ENCODE results near the gene MRPL33. TPM values are rescaled to one million over a fixed set of nuclear protein-coding genes. Genes with fewer than 3 reads are reported as not detected.

The MRPL33 gene
- total and polyA plus RNA-seq, 12 donors = 123 to 661 (median 253) TPM

DNA sequence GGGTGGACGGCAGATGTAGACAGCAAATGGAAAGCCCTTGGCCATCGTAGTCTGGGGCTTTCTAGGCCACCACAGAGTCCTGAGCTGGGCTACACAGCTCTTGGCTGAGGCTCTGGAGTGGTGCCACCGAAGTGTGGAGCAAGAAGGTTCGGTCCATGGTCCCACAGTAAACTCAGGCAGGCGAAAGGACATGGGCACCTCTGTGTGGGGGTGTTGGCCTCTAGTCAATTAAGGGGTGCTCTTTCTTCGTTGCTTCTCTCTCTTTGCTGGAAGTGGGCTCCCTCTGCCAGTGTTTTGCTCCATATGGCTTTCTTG, 34.7 kb upstream of the MRPL33 start:
- H3K4me3 ChIP-seq = no peak overlapping the region
- H3K27ac ChIP-seq = peak overlapping the region in 9 of 10 donors; percentile 2 to 94 (median 88)
- DNase-seq = no peak
- H3K27me3 ChIP-seq = no peaks in the 10 kb centered on the region
- H3K4me1 ChIP-seq = peaks cover 12 to 44% (median 38%) of the 10 kb centered on the region in 9 donors
- intact Hi-C loops (cut with DNase I) = loop anchor here in 3 of 10 donors (5.0 to 10.0 kb wide), 4 partner anchors 148 to 658 kb away; partner anchors contain the start of genes FOSL2 (in 2 of the 3), BABAM2 (in 1 of the 3) and RBKS (in 1 of the 3)
- H3K9me3 ChIP-seq = peaks cover 0 to 9% (median 0%) of the 10 kb centered on the region in 11 donors
- WGBS, 2 donors = 96 to 98% methylated on average over 6 of the region's 6 CpGs
- TF ChIP-seq, protein P1, sequence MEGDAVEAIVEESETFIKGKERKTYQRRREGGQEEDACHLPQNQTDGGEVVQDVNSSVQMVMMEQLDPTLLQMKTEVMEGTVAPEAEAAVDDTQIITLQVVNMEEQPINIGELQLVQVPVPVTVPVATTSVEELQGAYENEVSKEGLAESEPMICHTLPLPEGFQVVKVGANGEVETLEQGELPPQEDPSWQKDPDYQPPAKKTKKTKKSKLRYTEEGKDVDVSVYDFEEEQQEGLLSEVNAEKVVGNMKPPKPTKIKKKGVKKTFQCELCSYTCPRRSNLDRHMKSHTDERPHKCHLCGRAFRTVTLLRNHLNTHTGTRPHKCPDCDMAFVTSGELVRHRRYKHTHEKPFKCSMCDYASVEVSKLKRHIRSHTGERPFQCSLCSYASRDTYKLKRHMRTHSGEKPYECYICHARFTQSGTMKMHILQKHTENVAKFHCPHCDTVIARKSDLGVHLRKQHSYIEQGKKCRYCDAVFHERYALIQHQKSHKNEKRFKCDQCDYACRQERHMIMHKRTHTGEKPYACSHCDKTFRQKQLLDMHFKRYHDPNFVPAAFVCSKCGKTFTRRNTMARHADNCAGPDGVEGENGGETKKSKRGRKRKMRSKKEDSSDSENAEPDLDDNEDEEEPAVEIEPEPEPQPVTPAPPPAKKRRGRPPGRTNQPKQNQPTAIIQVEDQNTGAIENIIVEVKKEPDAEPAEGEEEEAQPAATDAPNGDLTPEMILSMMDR (IDR thresholded peaks at IDR 0.05) = no peak
- no peak for ATAC-seq
- H3K36me3 ChIP-seq = no peaks in the 10 kb centered on the region

- WGBS, 2 donors = 57 to 64% methylated on average over 7 of the region's 7 CpGs
- ATAC-seq (peak in 7 of 8 donors; percentile 20 to 65 (median 48)), DNase-seq (peak in 1 of 2 donors; percentile 36)
- H3K9me3 ChIP-seq = peaks cover 0 to 9% (median 0%) of the 10 kb centered on the region in 11 donors
- H3K4me1 ChIP-seq = peaks cover 12 to 44% (median 38%) of the 10 kb centered on the region in 9 donors
- H3K27me3 ChIP-seq = no peaks in the 10 kb centered on the region
- TF ChIP-seq, protein P1 (IDR thresholded peaks at IDR 0.05) = peak in 1 of 9 donors; percentile 14
- H3K4me3 ChIP-seq = no peak overlapping the region
- H3K36me3 ChIP-seq = no peaks in the 10 kb centered on the region
- peak overlapping the region in 9 of 10 donors; percentile 19 to 94 (median 88) for H3K27ac ChIP-seq
- intact Hi-C loops (cut with DNase I) = loop anchor here in 3 of 10 donors (5.0 to 10.0 kb wide), 4 partner anchors 147 to 657 kb away; partner anchors contain the start of genes FOSL2 (in 2 of the 3), BABAM2 (in 1 of the 3) and RBKS (in 1 of the 3)
Measured at GRCh38 chr2:27737676-27738348, 33.7 kb upstream of the MRPL33 start.

GRCh38 chr2:27738349-27739057, 33.0 kb upstream of the MRPL33 start:
- TF ChIP-seq, protein P1 (IDR thresholded peaks at IDR 0.05) = no peak
- peak overlapping the region in 9 of 10 donors; percentile 19 to 94 (median 67) for H3K27ac ChIP-seq
- H3K27me3 ChIP-seq = no peaks in the 10 kb centered on the region
- DNase-seq (no peak), ATAC-seq (no peak)
- intact Hi-C loops (cut with DNase I) = loop anchor here in 3 of 10 donors (5.0 to 10.0 kb wide), 4 partner anchors 146 to 656 kb away; partner anchors contain the start of genes FOSL2 (in 2 of the 3), BABAM2 (in 1 of the 3) and RBKS (in 1 of the 3)
- H3K9me3 ChIP-seq = peaks cover 0 to 9% (median 0%) of the 10 kb centered on the region in 11 donors
- peaks cover 12 to 44% (median 38%) of the 10 kb centered on the region in 9 donors for H3K4me1 ChIP-seq
- 89 to 91% methylated on average over 13 of the region's 13 CpGs for WGBS, 2 donors
- H3K36me3 ChIP-seq = no peaks in the 10 kb centered on the region
- no peak overlapping the region for H3K4me3 ChIP-seq

GRCh38 chr2:27739058-27739373, 32.5 kb upstream of the MRPL33 start:
- Histone ChIP-seq H3K9me3 (peaks cover 0 to 9% (median 0%) of the 10 kb centered on the region in 11 donors), H3K27ac (peak overlapping the region in 3 of 10 donors; percentile 61 to 81 (median 67)), H3K4me3 (no peak overlapping the region), H3K36me3 (no peaks in the 10 kb centered on the region), H3K27me3 (no peaks in the 10 kb centered on the region), H3K4me1 (peaks cover 12 to 44% (median 38%) of the 10 kb centered on the region in 9 donors)
- TF ChIP-seq, protein P1 (IDR thresholded peaks at IDR 0.05) = no peak
- ATAC-seq = no peak
- intact Hi-C loops (cut with DNase I) = loop anchor here in 3 of 10 donors (5.0 to 10.0 kb wide), 4 partner anchors 146 to 656 kb away; partner anchors contain the start of genes FOSL2 (in 2 of the 3), BABAM2 (in 1 of the 3) and RBKS (in 1 of the 3)
- WGBS, 2 donors = 98% methylated on average over 4 of the region's 4 CpGs
- DNase-seq = no peak
